Fibroblast of lung (primary cell): ENCODE results near the gene RGS7.

Experiments
- CTCF ChIP-seq, 2 donors: IDR thresholded peaks in 1 of 2; conservative IDR thresholded peaks in 1 of 2; 1 replicate in 1 of 2; 2 replicates in 1 of 2; pipeline ENCODE4 v1.5.1; 2011 to 2012; ENCODE audit warnings: low read length in 2 of 2, control low read depth in 1 of 2, inconsistent platforms in 1 of 2, low read depth in 1 of 2, mild to moderate bottlenecking in 1 of 2
- EZH2 ChIP-seq: IDR thresholded peaks from 2 replicates; pipeline ENCODE4 v1.5.1; 2012; ENCODE audit warnings: low read length, control low read depth, mild to moderate bottlenecking; ENCODE audit errors: missing control alignments

DNA sequence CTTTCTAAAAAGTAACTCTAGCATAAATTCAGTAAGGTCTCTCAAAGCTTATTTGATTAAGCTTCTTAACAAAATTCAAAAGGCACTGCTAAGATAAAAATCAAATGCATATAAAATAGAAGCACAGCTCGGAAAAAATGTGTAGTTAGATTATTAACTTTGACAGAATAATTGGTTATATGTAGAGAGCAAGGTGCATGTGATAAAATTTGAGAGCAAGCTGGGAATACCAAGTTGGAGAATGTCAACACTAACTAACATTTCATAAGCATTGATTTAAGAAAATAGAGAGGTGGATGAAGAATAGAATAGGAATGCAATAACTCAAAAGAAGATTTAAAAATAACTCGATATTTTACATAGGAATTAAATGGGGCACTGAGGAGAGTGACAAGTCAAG, 540.5 kb downstream of the RGS7 start:
- TF ChIP-seq CTCF (conservative IDR thresholded peaks at IDR 0.05 in 1 of 2, IDR thresholded peaks at IDR 0.05 in 1 of 2; ENCODE audit: low read depth in 1 of 2, low read length in 2 of 2) (no peak), EZH2 (no peak)
